Trophoblast cell (in vitro differentiated cells and primary cell): ENCODE data around the gene SEL1L.
A peak's percentile ranks its signal among the peaks of the same experiment; 100 is the strongest.

Experiments used
- DNase-seq, 2 donors: peaks; one replicate each; pipeline ENCODE4 v3.0.0-alpha.2; 2016
- H2AFZ ChIP-seq: 2 replicates; pipeline ENCODE4 v1.6.1; 2013; ENCODE audit warnings: low read length, moderate library complexity, mild to moderate bottlenecking; ENCODE audit not compliant: insufficient read depth, poor library complexity
- H2AK5ac ChIP-seq: 2 replicates; pipeline ENCODE4 v1.6.1; 2013; ENCODE audit warnings: mild to moderate bottlenecking, low read length
- H2BK120ac ChIP-seq: 2 replicates; pipeline ENCODE4 v1.6.1; 2013; ENCODE audit warnings: low read length, mild to moderate bottlenecking, moderate library complexity; ENCODE audit not compliant: insufficient read depth, poor library complexity
- H2BK12ac ChIP-seq: 2 replicates; pipeline ENCODE4 v1.6.1; 2013; ENCODE audit warnings: mild to moderate bottlenecking, low read length, moderate library complexity
- H2BK5ac ChIP-seq: 2 replicates; pipeline ENCODE4 v1.6.1; 2013; ENCODE audit warnings: low read length, low read depth, moderate library complexity, mild to moderate bottlenecking; ENCODE audit not compliant: poor library complexity
- H3K14ac ChIP-seq: 2 replicates; pipeline ENCODE4 v1.6.1; 2013; ENCODE audit warnings: mild to moderate bottlenecking, low read length
- H3K18ac ChIP-seq: 2 replicates; pipeline ENCODE4 v1.6.1; 2013; ENCODE audit warnings: mild to moderate bottlenecking, low read length
- H3K23ac ChIP-seq: 2 replicates; pipeline ENCODE4 v1.6.1; 2013; ENCODE audit warnings: low read length
- H3K27ac ChIP-seq: 2 replicates; pipeline ENCODE4 v1.5.1; 2013; ENCODE audit warnings: low read depth, mild to moderate bottlenecking, inconsistent platforms, low read length, moderate library complexity
- H3K27me3 ChIP-seq: 2 replicates; pipeline ENCODE4 v1.6.1; 2013; ENCODE audit warnings: inconsistent platforms, mild to moderate bottlenecking, low read length, moderate library complexity; ENCODE audit not compliant: insufficient read depth
- H3K36me3 ChIP-seq, 2 experiments: 1 replicate in 1 of 2; 2 replicates in 1 of 2; pipeline ENCODE4 v1.6.1; 2013; ENCODE audit warnings: low read length in 2 of 2, mild to moderate bottlenecking in 2 of 2, moderate library complexity in 1 of 2; ENCODE audit not compliant: insufficient read depth in 2 of 2, control insufficient read depth in 1 of 2
- H3K4ac ChIP-seq: 2 replicates; pipeline ENCODE4 v1.6.1; 2013; ENCODE audit warnings: low read depth, mild to moderate bottlenecking, low read length, moderate library complexity
- H3K4me1 ChIP-seq, 2 experiments: 1 replicate in 1 of 2; 2 replicates in 1 of 2; pipeline ENCODE4 v1.6.1; 2013; ENCODE audit warnings: low read length in 2 of 2, mild to moderate bottlenecking in 2 of 2, moderate library complexity in 1 of 2; ENCODE audit not compliant: insufficient read depth in 2 of 2, control insufficient read depth in 1 of 2
- H3K4me2 ChIP-seq: 2 replicates; pipeline ENCODE4 v1.6.1; 2013; ENCODE audit warnings: inconsistent platforms, mild to moderate bottlenecking, low read length, moderate library complexity
- H3K4me3 ChIP-seq: 2 replicates; pipeline ENCODE4 v1.5.1; 2013; ENCODE audit warnings: mild to moderate bottlenecking, low read depth, low read length, inconsistent platforms
- H3K79me1 ChIP-seq: one replicate; pipeline ENCODE4 v1.6.1; 2013; ENCODE audit warnings: low read length
- H3K79me2 ChIP-seq: 2 replicates; pipeline ENCODE4 v1.6.1; 2013; ENCODE audit warnings: low read length, mild to moderate bottlenecking; ENCODE audit not compliant: control insufficient read depth, insufficient read depth, poor library complexity
- H3K9ac ChIP-seq: 2 replicates; pipeline ENCODE4 v1.6.1; 2013; ENCODE audit warnings: mild to moderate bottlenecking, low read length
- H3K9me3 ChIP-seq: 2 replicates; pipeline ENCODE4 v1.6.1; 2013; ENCODE audit warnings: low read depth, mild to moderate bottlenecking, control low read depth, inconsistent platforms, low read length; ENCODE audit not compliant: insufficient read depth
- H4K12ac ChIP-seq: 2 replicates; pipeline ENCODE4 v1.6.1; 2013; ENCODE audit warnings: low read depth, mild to moderate bottlenecking, low read length, moderate library complexity
- H4K8ac ChIP-seq: 2 replicates; pipeline ENCODE4 v1.6.1; 2013; ENCODE audit warnings: low read depth, mild to moderate bottlenecking, low read length, moderate library complexity
- H4K91ac ChIP-seq: one replicate; pipeline ENCODE4 v1.6.1; 2013; ENCODE audit warnings: low read depth, mild to moderate bottlenecking, low read length, moderate library complexity
- WGBS: extraction: QIAGEN DNeasy Blood & Tissue Kit; methylation state at CpG from one replicate; pipeline ENCODE4 v1.1.7; 2013; ENCODE audit warnings: missing lambda C conversion rate; ENCODE audit not compliant: insufficient read length, insufficient coverage; ENCODE audit errors: extremely low coverage; 5-methylcytosine and 5-hydroxymethylcytosine counted together

The SEL1L gene

GRCh38 chr14:81453166-81453766, 80.4 kb downstream of the SEL1L start:
- H2BK12ac ChIP-seq: no peak overlapping the region
- H3K36me3 ChIP-seq: no peaks in the 10 kb centered on the region
- H4K91ac ChIP-seq: no peak overlapping the region
- H4K8ac ChIP-seq: no peak overlapping the region
- H3K4ac ChIP-seq: no peak overlapping the region
- no peaks in the 10 kb centered on the region for H3K79me1 ChIP-seq
- H2AFZ ChIP-seq: no peak overlapping the region
- H3K9ac ChIP-seq: no peak overlapping the region
- H2AK5ac ChIP-seq: no peak overlapping the region
- no peaks in the 10 kb centered on the region for H3K9me3 ChIP-seq
- H2BK120ac ChIP-seq: no peak overlapping the region
- no peaks in the 10 kb centered on the region for H3K27me3 ChIP-seq
- no CpG with 5 or more reads among the region's 8 CpGs for WGBS
- no peak overlapping the region for H3K23ac ChIP-seq
- peaks cover 16 to 20% of the 10 kb centered on the region in 2 experiments for H3K4me1 ChIP-seq
- no peak overlapping the region for H3K4me2 ChIP-seq
- H4K12ac ChIP-seq: no peak overlapping the region
- H3K4me3 ChIP-seq: no peak overlapping the region
- H3K18ac ChIP-seq: no peak overlapping the region
- no peak overlapping the region for H3K27ac ChIP-seq
- no peak overlapping the region for H2BK5ac ChIP-seq
- no peaks in the 10 kb centered on the region for H3K79me2 ChIP-seq
- peak; percentile 33 to 80 for DNase-seq
- no peak overlapping the region for H3K14ac ChIP-seq

DNA sequence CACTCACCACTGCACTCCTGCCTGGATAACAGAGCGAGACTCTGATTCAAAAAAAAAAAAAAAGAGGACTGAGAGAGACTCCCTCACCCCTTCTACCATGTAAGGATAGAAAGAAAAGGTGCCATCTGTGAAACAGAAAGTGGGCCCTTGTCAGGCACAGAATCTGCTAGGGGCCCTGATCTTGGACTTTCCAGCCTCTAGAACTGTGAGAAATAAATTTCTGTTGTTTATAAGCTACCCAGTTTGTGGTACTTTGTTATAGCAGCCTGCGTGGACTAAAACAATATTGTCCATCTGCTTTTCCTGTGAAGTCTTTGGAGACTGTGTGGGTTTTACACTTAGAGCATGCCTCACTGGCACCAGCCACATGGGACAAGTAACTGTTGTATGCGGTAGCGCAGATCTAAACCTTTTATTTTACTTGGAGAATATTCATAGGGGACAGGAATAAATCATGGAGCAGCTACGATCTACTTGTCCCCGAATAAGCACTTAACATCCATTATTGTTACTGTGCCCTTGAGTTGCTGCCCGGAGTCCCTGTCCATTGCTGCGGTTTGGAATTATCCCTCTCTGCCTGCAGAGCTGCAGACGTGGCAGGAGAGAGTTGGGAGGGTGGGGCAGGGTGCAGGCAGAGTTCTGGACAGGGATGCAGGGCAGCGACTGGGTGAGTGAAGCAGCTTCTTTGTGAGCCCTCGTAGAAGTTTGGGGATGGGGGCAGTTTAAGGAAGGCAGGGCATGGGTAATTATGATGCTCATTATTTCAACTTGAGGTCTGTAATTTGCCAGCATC, 81.1 kb downstream of the SEL1L start:
- Histone ChIP-seq H4K12ac (no peak overlapping the region), H3K4me3 (no peak overlapping the region), H3K18ac (no peak overlapping the region), H4K8ac (no peak overlapping the region), H3K27me3 (no peaks in the 10 kb centered on the region), H3K9me3 (no peaks in the 10 kb centered on the region), H3K9ac (no peak overlapping the region), H3K79me1 (no peaks in the 10 kb centered on the region), H2BK12ac (no peak overlapping the region), H3K79me2 (no peaks in the 10 kb centered on the region), H3K27ac (no peak overlapping the region), H2BK120ac (no peak overlapping the region), H2BK5ac (no peak overlapping the region), H3K4ac (no peak overlapping the region), H3K4me2 (no peak overlapping the region), H2AK5ac (no peak overlapping the region), H3K14ac (no peak overlapping the region), H3K36me3 (no peaks in the 10 kb centered on the region), H4K91ac (no peak overlapping the region), H3K23ac (no peak overlapping the region), H3K4me1 (peaks cover 16 to 20% of the 10 kb centered on the region in 2 experiments), H2AFZ (no peak overlapping the region)
- no CpG with 5 or more reads among the region's 11 CpGs for WGBS
- DNase-seq: no peak

DNA sequence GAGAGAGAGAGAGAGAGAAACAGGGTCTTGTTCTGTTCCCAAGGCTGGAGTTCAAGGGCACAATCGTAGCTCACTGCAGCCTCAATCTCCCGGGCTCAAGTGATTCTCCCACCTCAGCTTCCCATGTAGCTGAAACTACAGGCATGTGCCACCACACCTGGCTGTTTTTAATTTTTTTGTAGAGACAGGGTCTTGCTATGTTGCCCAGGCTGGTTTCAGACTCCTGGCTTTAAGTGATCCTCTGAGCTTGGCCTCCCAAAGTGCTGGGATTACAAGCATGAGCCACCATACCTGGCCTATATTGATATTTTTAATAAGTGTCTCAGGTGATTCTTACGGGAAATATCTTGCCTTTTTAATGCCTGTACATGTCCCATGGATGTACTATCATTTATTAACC, 82.7 kb downstream of the SEL1L start:
- Histone ChIP-seq H3K4ac (no peak overlapping the region), H2AFZ (no peak overlapping the region), H4K91ac (no peak overlapping the region), H3K4me1 (peaks cover 16 to 23% of the 10 kb centered on the region in 2 experiments), H3K79me1 (no peaks in the 10 kb centered on the region), H3K18ac (no peak overlapping the region), H2BK12ac (no peak overlapping the region), H2AK5ac (no peak overlapping the region), H4K12ac (no peak overlapping the region), H3K23ac (no peak overlapping the region), H2BK120ac (no peak overlapping the region), H3K9ac (no peak overlapping the region), H4K8ac (no peak overlapping the region), H3K9me3 (no peaks in the 10 kb centered on the region), H3K14ac (no peak overlapping the region), H3K79me2 (no peaks in the 10 kb centered on the region), H3K27ac (no peak overlapping the region), H3K4me3 (no peak overlapping the region), H2BK5ac (no peak overlapping the region), H3K4me2 (no peak overlapping the region), H3K36me3 (no peaks in the 10 kb centered on the region), H3K27me3 (no peaks in the 10 kb centered on the region)
- WGBS: no CpG with 5 or more reads among the region's 3 CpGs
- DNase-seq: no peak

GRCh38 chr14:81450100-81450531, 83.5 kb downstream of the SEL1L start:
- no peak overlapping the region for H2AK5ac ChIP-seq
- no peak overlapping the region for H3K9ac ChIP-seq
- peak overlapping the region; percentile 8 for H2BK120ac ChIP-seq
- H3K79me2 ChIP-seq: no peaks in the 10 kb centered on the region
- H3K4me2 ChIP-seq: peak overlapping the region; percentile 52
- no peak overlapping the region for H4K12ac ChIP-seq
- no peak overlapping the region for H4K91ac ChIP-seq
- H3K14ac ChIP-seq: peak overlapping the region; percentile 8
- H3K23ac ChIP-seq: no peak overlapping the region
- DNase-seq: peak; percentile 79 to 81
- H3K36me3 ChIP-seq: no peaks in the 10 kb centered on the region
- H3K4me1 ChIP-seq: peaks cover 16 to 22% of the 10 kb centered on the region in 2 experiments
- no peak overlapping the region for H2BK12ac ChIP-seq
- H4K8ac ChIP-seq: no peak overlapping the region
- H3K79me1 ChIP-seq: no peaks in the 10 kb centered on the region
- H3K18ac ChIP-seq: no peak overlapping the region
- no peak overlapping the region for H2AFZ ChIP-seq
- no peak overlapping the region for H3K4me3 ChIP-seq
- no peaks in the 10 kb centered on the region for H3K9me3 ChIP-seq
- H3K4ac ChIP-seq: no peak overlapping the region
- H3K27ac ChIP-seq: no peak overlapping the region
- no peak overlapping the region for H2BK5ac ChIP-seq
- no peaks in the 10 kb centered on the region for H3K27me3 ChIP-seq
- no CpG with 5 or more reads among the region's 10 CpGs for WGBS
